Stimulated activated naive CD8-positive, alpha-beta T cell treated with anti-CD3 and anti-CD28 coated beads, Interleukin-15, Interleukin-2, amounts not matched to agents 100 ng/mL and 50 ng/mL, for 24 hours (primary cell): ENCODE measurements around the gene STMP1.
A peak's percentile ranks its signal among the peaks of the same experiment; 100 is the strongest.
"Not testable (repeated sequence)": the region's sequence is repeated elsewhere in the genome, so short reads cannot be mapped to it uniquely, and the experiment has no call there.

Experiments
- H3K27ac Mint-ChIP-seq: one replicate; pipeline ENCODE4 v1.8.0; 2021; ENCODE audit warnings: mild to moderate bottlenecking, mixed read lengths
- H3K27me3 Mint-ChIP-seq: one replicate; pipeline ENCODE4 v1.8.0; 2021; ENCODE audit warnings: mixed read lengths
- H3K36me3 Mint-ChIP-seq: one replicate; pipeline ENCODE4 v1.8.0; 2021; ENCODE audit warnings: low read depth, mixed read lengths
- H3K4me1 Mint-ChIP-seq: one replicate; pipeline ENCODE4 v1.8.0; 2021; ENCODE audit warnings: low read depth, mixed read lengths
- H3K4me3 Mint-ChIP-seq: one replicate; pipeline ENCODE4 v1.8.0; 2021; ENCODE audit warnings: mild to moderate bottlenecking, mixed read lengths
- H3K9me3 Mint-ChIP-seq: one replicate; pipeline ENCODE4 v1.8.0; 2021; ENCODE audit warnings: mixed read lengths

Gene STMP1

GRCh38 chr7:135653340-135654080, 8.8 kb upstream of the STMP1 start:
- H3K36me3 Mint-ChIP-seq: peaks cover 17% of the 10 kb centered on the region
- no peaks in the 10 kb centered on the region for H3K9me3 Mint-ChIP-seq
- H3K4me3 Mint-ChIP-seq: no peak overlapping the region
- no peaks in the 10 kb centered on the region for H3K27me3 Mint-ChIP-seq
- no peaks in the 10 kb centered on the region for H3K4me1 Mint-ChIP-seq
- H3K27ac Mint-ChIP-seq: no peak overlapping the region

- Mint-ChIP-seq H3K4me1 (peaks cover 17% of the 10 kb centered on the region), H3K36me3 (no peaks in the 10 kb centered on the region), H3K27ac (no peak overlapping the region), H3K9me3 (no peaks in the 10 kb centered on the region), H3K27me3 (no peaks in the 10 kb centered on the region), H3K4me3 (no peak overlapping the region)
Observed at GRCh38 chr7:135658564-135658963, 3.8 kb upstream of the STMP1 start.

GRCh38 chr7:135659159-135659846, 3.0 kb upstream of the STMP1 start:
- Mint-ChIP-seq H3K9me3 (no peaks in the 10 kb centered on the region), H3K4me1 (peaks cover 25% of the 10 kb centered on the region)

DNA sequence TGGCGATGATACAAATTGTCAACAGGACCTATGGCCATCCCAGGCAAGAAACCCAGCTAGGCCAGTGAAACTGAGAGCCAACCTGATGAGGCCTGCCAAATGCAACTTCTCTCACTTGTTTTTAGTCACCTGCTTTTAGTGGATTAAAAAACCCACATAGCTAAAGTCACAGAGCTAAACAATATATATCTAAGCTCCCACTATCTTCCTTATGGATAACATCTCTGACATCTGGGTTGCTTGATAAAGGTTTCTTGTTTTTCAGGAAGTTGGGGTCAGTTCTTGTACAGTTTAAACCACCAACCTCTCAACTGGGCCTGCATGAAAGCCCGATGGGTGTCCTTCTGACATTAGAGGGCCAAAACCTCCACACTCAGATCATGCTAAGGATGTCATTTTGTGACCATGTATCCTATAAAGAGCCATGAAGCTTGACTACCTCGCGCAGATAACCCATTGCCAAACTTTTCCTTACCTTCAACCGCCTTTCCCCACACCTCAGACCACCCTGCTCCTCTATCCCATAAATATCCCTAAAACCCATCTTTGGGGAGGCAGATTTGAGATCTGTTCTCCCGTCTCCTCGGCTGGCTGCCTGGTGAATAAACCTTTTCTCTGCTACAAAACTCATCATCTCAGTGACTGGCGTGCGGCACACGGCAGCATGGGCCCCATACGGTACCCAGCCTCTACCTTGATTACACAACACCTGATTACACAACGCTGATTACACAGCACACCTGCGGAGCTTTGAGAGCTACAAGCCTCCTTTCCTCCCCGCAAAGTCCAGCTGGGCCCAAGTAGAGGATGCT, 797 bp upstream of the STMP1 start:
- Mint-ChIP-seq H3K9me3 (no peaks in the 10 kb centered on the region), H3K27me3 (no peaks in the 10 kb centered on the region), H3K36me3 (peaks cover 6% of the 10 kb centered on the region), H3K4me3 (peak overlapping the region; percentile 98), H3K27ac (peak overlapping the region; percentile 98), H3K4me1 (peaks cover 46% of the 10 kb centered on the region)

More at GRCh38 chr7:135659159-135659846, 3.0 kb upstream of the STMP1 start:
- Mint-ChIP-seq H3K4me3 (no peak overlapping the region), H3K27ac (no peak overlapping the region), H3K36me3 (no peaks in the 10 kb centered on the region), H3K27me3 (no peaks in the 10 kb centered on the region)

DNA sequence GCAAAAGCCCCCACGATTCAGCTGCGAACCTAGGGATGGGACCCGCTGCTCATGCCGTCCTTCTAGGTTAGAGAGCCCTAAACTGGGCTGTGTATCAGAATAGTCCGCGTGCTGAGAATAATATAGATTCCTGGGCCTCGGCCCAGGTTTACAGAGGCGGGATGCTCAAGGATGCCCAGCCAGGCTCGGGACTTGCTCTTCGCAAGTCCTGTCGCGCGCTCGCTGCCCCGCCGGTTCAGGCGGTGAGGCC, 266 bp upstream of the STMP1 start:
- peaks cover 50% of the 10 kb centered on the region for H3K4me1 Mint-ChIP-seq
- H3K27me3 Mint-ChIP-seq: no peaks in the 10 kb centered on the region
- peak overlapping the region; percentile 98 for H3K27ac Mint-ChIP-seq
- H3K9me3 Mint-ChIP-seq: no peaks in the 10 kb centered on the region
- H3K36me3 Mint-ChIP-seq: peaks cover 10% of the 10 kb centered on the region
- peak overlapping the region; percentile 98 for H3K4me3 Mint-ChIP-seq

GRCh38 chr7:135664046-135664589, 1.8 kb downstream of the STMP1 start:
- peak overlapping the region; percentile 84 for H3K27ac Mint-ChIP-seq
- peaks cover 64% of the 10 kb centered on the region for H3K4me1 Mint-ChIP-seq
- H3K4me3 Mint-ChIP-seq: peak overlapping the region; percentile 98
- peaks cover 4% of the 10 kb centered on the region for H3K9me3 Mint-ChIP-seq
- no peaks in the 10 kb centered on the region for H3K27me3 Mint-ChIP-seq
- H3K36me3 Mint-ChIP-seq: peaks cover 24% of the 10 kb centered on the region

DNA sequence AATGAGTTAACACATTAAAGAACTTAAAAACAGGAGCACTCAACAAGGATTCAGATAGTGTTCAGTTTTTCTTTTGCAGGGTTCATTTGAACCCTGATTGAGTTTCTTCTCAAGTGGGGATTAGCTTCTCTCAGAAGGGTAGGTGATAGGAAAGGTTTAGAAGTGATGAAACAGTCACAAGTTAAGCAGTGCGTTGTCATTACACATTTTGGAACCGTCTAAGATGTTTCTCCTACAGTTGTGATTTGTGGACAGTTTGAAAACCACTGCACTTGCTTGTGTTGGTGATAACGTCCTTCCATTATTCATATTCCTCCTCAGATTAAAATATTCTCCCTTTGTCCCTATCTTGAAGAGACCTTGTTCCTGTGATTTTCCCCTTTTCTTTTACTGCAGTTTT, 2.7 kb downstream of the STMP1 start:
- Mint-ChIP-seq H3K27ac (no peak overlapping the region), H3K9me3 (peaks cover 4% of the 10 kb centered on the region), H3K4me1 (peaks cover 67% of the 10 kb centered on the region), H3K27me3 (no peaks in the 10 kb centered on the region), H3K4me3 (no peak overlapping the region), H3K36me3 (peaks cover 27% of the 10 kb centered on the region)

- Mint-ChIP-seq H3K27ac (no peak overlapping the region), H3K4me1 (peaks cover 67% of the 10 kb centered on the region), H3K9me3 (peaks cover 4% of the 10 kb centered on the region), H3K4me3 (no peak overlapping the region), H3K27me3 (no peaks in the 10 kb centered on the region), H3K36me3 (peaks cover 27% of the 10 kb centered on the region)
Observed at GRCh38 chr7:135666156-135666555, 3.8 kb downstream of the STMP1 start.

- Mint-ChIP-seq H3K4me3 (no peak overlapping the region), H3K4me1 (peaks cover 60% of the 10 kb centered on the region), H3K36me3 (peaks cover 27% of the 10 kb centered on the region), H3K27ac (no peak overlapping the region), H3K27me3 (no peaks in the 10 kb centered on the region), H3K9me3 (peaks cover 4% of the 10 kb centered on the region)
Observed at GRCh38 chr7:135666846-135667245, 4.5 kb downstream of the STMP1 start.

DNA sequence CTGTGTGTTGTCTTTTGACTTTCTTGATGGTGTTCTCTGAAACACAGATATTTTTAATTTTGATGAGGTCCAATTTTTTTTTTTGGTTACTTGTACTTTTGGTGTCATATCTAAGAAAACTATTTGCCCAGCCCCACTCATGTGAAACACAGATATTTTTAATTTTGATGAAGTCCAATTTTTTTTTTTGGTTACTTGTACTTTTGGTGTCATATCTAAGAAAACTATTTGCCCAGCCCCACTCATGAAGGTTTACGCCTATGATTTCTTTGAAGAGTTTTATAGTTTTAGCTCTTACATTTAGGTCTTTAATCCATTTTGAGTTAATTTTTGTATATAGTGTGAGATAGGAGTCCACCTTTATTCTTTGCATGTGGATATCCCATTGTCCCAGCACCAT, 5.3 kb downstream of the STMP1 start:
- not testable (repeated sequence) for H3K4me3 Mint-ChIP-seq, H3K27ac Mint-ChIP-seq, H3K27me3 Mint-ChIP-seq, H3K9me3 Mint-ChIP-seq
- Mint-ChIP-seq H3K4me1 (peaks cover 61% of the 10 kb centered on the region), H3K36me3 (peaks cover 28% of the 10 kb centered on the region)

GRCh38 chr7:135668852-135669395, 6.6 kb downstream of the STMP1 start:
- H3K36me3 Mint-ChIP-seq: peaks cover 39% of the 10 kb centered on the region
- peaks cover 54% of the 10 kb centered on the region for H3K4me1 Mint-ChIP-seq
- not testable (repeated sequence) for H3K4me3 Mint-ChIP-seq, H3K27ac Mint-ChIP-seq, H3K27me3 Mint-ChIP-seq, H3K9me3 Mint-ChIP-seq

DNA sequence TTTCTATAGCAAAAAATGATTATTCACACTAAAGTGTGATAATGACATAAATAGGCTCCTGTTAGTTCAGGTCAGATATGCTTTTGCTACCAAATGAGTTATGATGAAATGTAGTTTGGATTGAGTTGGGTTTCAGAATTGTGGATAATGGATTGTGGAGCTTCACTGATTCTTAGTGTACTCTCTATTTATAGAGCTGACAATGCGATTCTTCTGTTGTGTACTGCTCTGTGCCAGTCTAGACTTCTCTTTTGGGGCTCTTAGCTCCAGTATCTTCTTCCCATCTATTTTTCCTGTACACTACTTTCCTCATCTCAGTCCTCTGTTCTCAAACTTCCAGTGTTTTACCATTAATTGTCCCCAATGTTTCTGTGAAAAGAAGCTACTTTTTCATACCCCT, 7.5 kb downstream of the STMP1 start:
- no peaks in the 10 kb centered on the region for H3K27me3 Mint-ChIP-seq
- H3K4me3 Mint-ChIP-seq: no peak overlapping the region
- H3K9me3 Mint-ChIP-seq: peaks cover 4% of the 10 kb centered on the region
- H3K36me3 Mint-ChIP-seq: peaks cover 46% of the 10 kb centered on the region
- H3K27ac Mint-ChIP-seq: no peak overlapping the region
- peaks cover 45% of the 10 kb centered on the region for H3K4me1 Mint-ChIP-seq

DNA sequence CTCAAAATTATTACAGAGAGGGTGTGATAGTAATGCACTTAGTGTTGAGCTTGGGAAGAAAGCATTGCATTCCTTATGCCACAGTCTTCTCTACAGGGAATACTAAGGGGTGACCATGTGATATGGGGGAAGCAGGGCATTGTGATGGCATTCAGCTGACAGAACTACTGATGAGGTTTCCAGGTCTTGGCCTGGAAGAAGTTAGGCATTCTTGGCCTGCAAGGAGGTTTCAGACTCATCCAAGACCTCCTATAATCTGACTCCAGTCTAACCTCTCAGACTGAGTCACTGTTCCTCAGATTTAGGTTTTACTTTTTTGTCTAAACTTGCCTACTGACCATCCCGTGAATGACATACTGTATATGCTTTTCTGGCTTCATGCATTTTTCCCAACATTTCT, 7.9 kb downstream of the STMP1 start:
- Mint-ChIP-seq H3K4me1 (peaks cover 41% of the 10 kb centered on the region), H3K4me3 (no peak overlapping the region), H3K27me3 (no peaks in the 10 kb centered on the region), H3K27ac (no peak overlapping the region), H3K36me3 (peaks cover 48% of the 10 kb centered on the region), H3K9me3 (peaks cover 4% of the 10 kb centered on the region)

- Mint-ChIP-seq H3K4me3 (no peak overlapping the region), H3K27ac (no peak overlapping the region), H3K36me3 (peaks cover 46% of the 10 kb centered on the region), H3K9me3 (peaks cover 4% of the 10 kb centered on the region), H3K27me3 (no peaks in the 10 kb centered on the region), H3K4me1 (peaks cover 21% of the 10 kb centered on the region)
Observed at GRCh38 chr7:135672560-135673359, 10.4 kb downstream of the STMP1 start.
